Stomach (tissue), 4 donors: ENCODE results near the gene SLC33A1.

ENCODE experiments used
- EP300 ChIP-seq: sonication (generic); formaldehyde crosslinking; IDR thresholded peaks from one replicate; pipeline ENCODE4 v1.6.1; 2017; ENCODE audit warnings: antibody characterized with exemption
- POLR2A ChIP-seq, 4 donors: fragments of 450-650 bp; IDR thresholded peaks; one replicate each; pipeline ENCODE4 v1.6.1; 2016; ENCODE audit warnings: antibody characterized with exemption in 4 of 4, control low read depth in 2 of 4, mild to moderate bottlenecking in 1 of 4, moderate library complexity in 1 of 4
- POLR2AphosphoS5 ChIP-seq, 3 donors: sonication (generic); formaldehyde crosslinking; IDR thresholded peaks; one replicate each; pipeline ENCODE4 v1.6.1; 2016; ENCODE audit warnings: antibody characterized with exemption in 3 of 3
- TF ChIP-seq, protein P1 (sequence below), 7 experiments: fragments of 450-650 bp in 4 of 7; fragments of 200-600 bp in 3 of 7; sonication (generic) in 3 of 7; IDR thresholded peaks; one replicate each; pipeline ENCODE4 v1.5.1; 2016 to 2019; ENCODE audit warnings: antibody characterized with exemption in 7 of 7, control low read depth in 2 of 7, mild to moderate bottlenecking in 1 of 7

DNA sequence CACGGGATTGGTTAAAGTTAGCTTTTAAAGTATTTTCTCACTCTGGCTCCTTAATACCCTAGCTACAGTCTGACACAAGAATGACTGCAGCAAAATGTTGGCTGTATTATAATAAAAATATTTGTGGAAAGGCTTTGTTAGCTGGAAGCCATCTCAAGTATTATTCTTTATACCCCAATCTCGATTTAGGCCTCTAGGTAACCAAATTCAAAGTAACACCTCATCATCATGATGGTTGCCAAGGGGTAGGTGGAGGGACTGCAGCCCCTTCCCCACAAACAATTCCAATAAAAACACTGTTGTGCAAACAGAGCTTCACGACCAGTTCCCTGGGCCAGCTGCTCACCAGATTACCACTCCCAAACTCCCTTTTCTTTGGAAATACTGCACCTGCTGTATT, 15.5 kb upstream of the SLC33A1 start:
- TF ChIP-seq, protein P1, sequence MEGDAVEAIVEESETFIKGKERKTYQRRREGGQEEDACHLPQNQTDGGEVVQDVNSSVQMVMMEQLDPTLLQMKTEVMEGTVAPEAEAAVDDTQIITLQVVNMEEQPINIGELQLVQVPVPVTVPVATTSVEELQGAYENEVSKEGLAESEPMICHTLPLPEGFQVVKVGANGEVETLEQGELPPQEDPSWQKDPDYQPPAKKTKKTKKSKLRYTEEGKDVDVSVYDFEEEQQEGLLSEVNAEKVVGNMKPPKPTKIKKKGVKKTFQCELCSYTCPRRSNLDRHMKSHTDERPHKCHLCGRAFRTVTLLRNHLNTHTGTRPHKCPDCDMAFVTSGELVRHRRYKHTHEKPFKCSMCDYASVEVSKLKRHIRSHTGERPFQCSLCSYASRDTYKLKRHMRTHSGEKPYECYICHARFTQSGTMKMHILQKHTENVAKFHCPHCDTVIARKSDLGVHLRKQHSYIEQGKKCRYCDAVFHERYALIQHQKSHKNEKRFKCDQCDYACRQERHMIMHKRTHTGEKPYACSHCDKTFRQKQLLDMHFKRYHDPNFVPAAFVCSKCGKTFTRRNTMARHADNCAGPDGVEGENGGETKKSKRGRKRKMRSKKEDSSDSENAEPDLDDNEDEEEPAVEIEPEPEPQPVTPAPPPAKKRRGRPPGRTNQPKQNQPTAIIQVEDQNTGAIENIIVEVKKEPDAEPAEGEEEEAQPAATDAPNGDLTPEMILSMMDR (IDR thresholded peaks at IDR 0.05), result no peak
- TF ChIP-seq EP300 (no peak), POLR2A (IDR thresholded peaks at IDR 0.05) (no peak), POLR2AphosphoS5 (IDR thresholded peaks at IDR 0.05) (no peak)
